Neural cell (in vitro differentiated cells): ENCODE data around the gene GCNT2. TPM values are rescaled to one million over a fixed set of nuclear protein-coding genes. Genes with fewer than 3 reads are reported as not detected.

Experiments used
- H2AFZ ChIP-seq: fragments of 200-600, 300-800 bp; sonication (generic), shearing (Covaris generic); 2 replicates; pipeline ENCODE4 v1.6.0; 2014; ENCODE audit warnings: low read depth, mild to moderate bottlenecking, antibody characterized with exemption, low read length, moderate library complexity
- H3F3A ChIP-seq: fragments of 200-600 bp; shearing (Covaris generic); 2 replicates; pipeline ENCODE4 v1.6.1; 2016; ENCODE audit warnings: mild to moderate bottlenecking, moderate library complexity, mixed read lengths, antibody characterized with exemption, low read length; ENCODE audit not compliant: insufficient read depth, poor library complexity, severe bottlenecking
- H3K27ac ChIP-seq: fragments of 200-600, 300-800 bp; sonication (generic), shearing (Covaris generic); 2 replicates; pipeline ENCODE4 v1.5.1; 2014; ENCODE audit warnings: mild to moderate bottlenecking, low read length, moderate library complexity
- H3K27me3 ChIP-seq: fragments of 300-800, 200-600 bp; sonication (generic), shearing (Covaris generic); 2 replicates; pipeline ENCODE4 v1.6.0; 2014; ENCODE audit warnings: mild to moderate bottlenecking, low read depth, low read length, moderate library complexity; ENCODE audit not compliant: insufficient read depth
- H3K36me3 ChIP-seq: fragments of 300-800, 200-600 bp; sonication (generic), shearing (Covaris generic); 2 replicates; pipeline ENCODE4 v1.5.1; 2014; ENCODE audit warnings: mild to moderate bottlenecking, antibody characterized with exemption, low read length, moderate library complexity; ENCODE audit not compliant: insufficient read depth
- H3K4me2 ChIP-seq: fragments of 300-800, 200-600 bp; sonication (generic), shearing (Covaris generic); 2 replicates; pipeline ENCODE4 v1.6.0; 2014; ENCODE audit warnings: mild to moderate bottlenecking, low read length
- H3K4me3 ChIP-seq: fragments of 300-800, 200-600 bp; sonication (generic), shearing (Covaris generic); 2 replicates; pipeline ENCODE4 v1.5.1; 2014; ENCODE audit warnings: mild to moderate bottlenecking, low read length, moderate library complexity
- H3K79me2 ChIP-seq: fragments of 200-600 bp; shearing (Covaris generic); replicated peaks from 2 replicates; pipeline ENCODE4 v1.6.0; 2014; ENCODE audit warnings: mild to moderate bottlenecking, low read length, moderate library complexity; ENCODE audit not compliant: insufficient read depth
- H3K9ac ChIP-seq: fragments of 300-800, 200-600 bp; sonication (generic), shearing (Covaris generic); 2 replicates; pipeline ENCODE4 v1.6.1; 2016; ENCODE audit warnings: mild to moderate bottlenecking, low read length, mixed read lengths
- H3K9me2 ChIP-seq: fragments of 200-600 bp; shearing (Covaris generic); 2 replicates; pipeline ENCODE4 v1.6.1; 2016; ENCODE audit warnings: mild to moderate bottlenecking, low read length, mixed read lengths; ENCODE audit not compliant: insufficient read depth
- H3K9me3 ChIP-seq: fragments of 200-600, 300-800 bp; sonication (generic), shearing (Covaris generic); 2 replicates; pipeline ENCODE4 v1.6.1; 2016; ENCODE audit warnings: mild to moderate bottlenecking, mixed run types, low read length, moderate library complexity, mixed read lengths
- H4K20me1 ChIP-seq: fragments of 200-600 bp; shearing (Covaris generic); 2 replicates; pipeline ENCODE4 v1.6.1; 2016; ENCODE audit warnings: mild to moderate bottlenecking, mixed run types; ENCODE audit not compliant: insufficient read depth
- CTCF ChIP-seq: fragments of 450-650 bp; IDR thresholded peaks from 2 replicates; pipeline ENCODE4 v1.5.1; 2014; ENCODE audit warnings: antibody characterized with exemption, mild to moderate bottlenecking, moderate library complexity; ENCODE audit not compliant: poor library complexity, severe bottlenecking
- EP300 ChIP-seq: fragments of 450-650 bp; conservative IDR thresholded peaks from 2 replicates; pipeline ENCODE4 v1.6.1; 2014; ENCODE audit warnings: antibody characterized with exemption, mild to moderate bottlenecking, moderate library complexity; ENCODE audit not compliant: poor library complexity, severe bottlenecking
- EZH2 ChIP-seq: fragments of 200-600, 300-800 bp; shearing (Covaris generic), sonication (generic); IDR thresholded peaks from 2 replicates; pipeline ENCODE4 v1.6.1; 2014; ENCODE audit warnings: antibody characterized with exemption, low read length, borderline replicate concordance, mild to moderate bottlenecking; ENCODE audit not compliant: insufficient read depth, poor library complexity, severe bottlenecking
- MXI1 ChIP-seq: fragments of 450-650 bp; conservative IDR thresholded peaks from 2 replicates; pipeline ENCODE4 v1.6.1; 2014; ENCODE audit warnings: antibody characterized with exemption, mild to moderate bottlenecking; ENCODE audit not compliant: poor library complexity, severe bottlenecking
- POLR2AphosphoS5 ChIP-seq: IDR thresholded peaks from 2 replicates; pipeline ENCODE4 v1.6.1; 2012
- RAD21 ChIP-seq: fragments of 450-650 bp; conservative IDR thresholded peaks from 2 replicates; pipeline ENCODE4 v1.6.1; 2014; ENCODE audit warnings: antibody characterized with exemption, mild to moderate bottlenecking, moderate library complexity
- REST ChIP-seq: IDR thresholded peaks from 2 replicates; pipeline ENCODE4 v1.6.1; 2012; ENCODE audit warnings: borderline replicate concordance
- SMC3 ChIP-seq: fragments of 450-650 bp; conservative IDR thresholded peaks from 2 replicates; pipeline ENCODE4 v1.6.1; 2014; ENCODE audit warnings: antibody characterized with exemption, mild to moderate bottlenecking, moderate library complexity; ENCODE audit not compliant: poor library complexity
- TAF1 ChIP-seq: IDR thresholded peaks from 2 replicates; pipeline ENCODE4 v1.6.1; 2012; ENCODE audit warnings: low read depth
- polyA plus RNA-seq: library from polyadenylated mRNA; depleted of rRNA; stranded (reverse); fragments of >200 nt; gene quantifications from 2 replicates; pipeline ENCODE4 v1.2.3, GENCODE V29; 2014

The GCNT2 gene
- polyA plus RNA-seq, 1 donor from 2014 or later = 9.4 TPM

- no peak overlapping the region for H3K4me3 ChIP-seq
- no peaks in the 10 kb centered on the region for H3K36me3 ChIP-seq
- no peaks in the 10 kb centered on the region for H3K27me3 ChIP-seq
- H3K27ac ChIP-seq = no peak overlapping the region
- H3K9ac ChIP-seq = no peak overlapping the region
- H3K79me2 ChIP-seq = no peaks in the 10 kb centered on the region
- no peaks in the 10 kb centered on the region for H3K9me3 ChIP-seq
- no peak overlapping the region for H2AFZ ChIP-seq
- no peak for TF ChIP-seq EZH2
- no peak for TF ChIP-seq MXI1
- no peak for TF ChIP-seq REST
- no peak for TF ChIP-seq CTCF
- TF ChIP-seq POLR2AphosphoS5 = no peak
- no peak for TF ChIP-seq TAF1
- no peak for TF ChIP-seq RAD21
- no peak for TF ChIP-seq SMC3
- no peak for TF ChIP-seq EP300
- no peak overlapping the region for H3K4me2 ChIP-seq
- no peaks in the 10 kb centered on the region for H3F3A ChIP-seq
- no peaks in the 10 kb centered on the region for H4K20me1 ChIP-seq
- H3K9me2 ChIP-seq = no peaks in the 10 kb centered on the region
Measured at GRCh38 chr6:10514049-10514780, 6.9 kb upstream of the GCNT2 start.

- no peak for TF ChIP-seq TAF1
- TF ChIP-seq SMC3 = no peak
- no peak for TF ChIP-seq POLR2AphosphoS5
- no peak for TF ChIP-seq CTCF
- no peak for TF ChIP-seq RAD21
Measured at GRCh38 chr6:10516953-10517352, 4.2 kb upstream of the GCNT2 start.

More at GRCh38 chr6:10516953-10517352, 4.2 kb upstream of the GCNT2 start:
- Histone ChIP-seq H3K27me3 (no peaks in the 10 kb centered on the region), H3K9me3 (no peaks in the 10 kb centered on the region), H3K79me2 (no peaks in the 10 kb centered on the region), H3K4me2 (no peak overlapping the region), H3K9me2 (no peaks in the 10 kb centered on the region), H2AFZ (no peak overlapping the region), H3F3A (no peaks in the 10 kb centered on the region), H3K4me3 (no peak overlapping the region), H3K27ac (no peak overlapping the region), H3K9ac (no peak overlapping the region), H3K36me3 (no peaks in the 10 kb centered on the region), H4K20me1 (no peaks in the 10 kb centered on the region)
